Activated CD4-positive, alpha-beta T cell treated with anti-CD3 and anti-CD28 coated beads, Interleukin-2, amount 50 U/mL, for 1 hour (primary cell): Measurements from ENCODE around the gene RAC2.

Source experiments
- DNase-seq: peaks from one replicate; pipeline ENCODE4 v3.0.0-alpha.2; 2020

RAC2 gene

GRCh38 chr22:37184816-37185541 lies 59.1 kb downstream of the RAC2 start:
- DNase-seq, result no peak

DNA sequence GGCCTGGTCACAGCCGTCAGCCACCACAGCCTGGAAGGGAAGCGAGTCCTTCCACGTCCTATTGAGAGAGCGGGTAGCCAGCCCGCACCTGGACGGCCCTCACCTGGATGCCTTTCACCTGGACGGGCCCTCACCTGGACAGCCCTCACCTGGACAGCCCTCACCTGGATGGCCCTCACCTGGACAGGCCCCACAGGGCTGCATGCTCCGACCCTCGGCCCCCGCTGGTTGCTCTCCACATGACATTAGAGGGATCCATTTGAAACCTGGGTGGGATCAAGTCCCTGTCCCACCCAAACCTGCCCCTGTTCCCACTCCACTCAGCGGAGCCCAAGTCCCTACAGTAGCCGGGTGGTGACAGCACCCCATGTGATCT lies 59.7 kb downstream of the RAC2 start:
- DNase-seq, result no peak

DNA sequence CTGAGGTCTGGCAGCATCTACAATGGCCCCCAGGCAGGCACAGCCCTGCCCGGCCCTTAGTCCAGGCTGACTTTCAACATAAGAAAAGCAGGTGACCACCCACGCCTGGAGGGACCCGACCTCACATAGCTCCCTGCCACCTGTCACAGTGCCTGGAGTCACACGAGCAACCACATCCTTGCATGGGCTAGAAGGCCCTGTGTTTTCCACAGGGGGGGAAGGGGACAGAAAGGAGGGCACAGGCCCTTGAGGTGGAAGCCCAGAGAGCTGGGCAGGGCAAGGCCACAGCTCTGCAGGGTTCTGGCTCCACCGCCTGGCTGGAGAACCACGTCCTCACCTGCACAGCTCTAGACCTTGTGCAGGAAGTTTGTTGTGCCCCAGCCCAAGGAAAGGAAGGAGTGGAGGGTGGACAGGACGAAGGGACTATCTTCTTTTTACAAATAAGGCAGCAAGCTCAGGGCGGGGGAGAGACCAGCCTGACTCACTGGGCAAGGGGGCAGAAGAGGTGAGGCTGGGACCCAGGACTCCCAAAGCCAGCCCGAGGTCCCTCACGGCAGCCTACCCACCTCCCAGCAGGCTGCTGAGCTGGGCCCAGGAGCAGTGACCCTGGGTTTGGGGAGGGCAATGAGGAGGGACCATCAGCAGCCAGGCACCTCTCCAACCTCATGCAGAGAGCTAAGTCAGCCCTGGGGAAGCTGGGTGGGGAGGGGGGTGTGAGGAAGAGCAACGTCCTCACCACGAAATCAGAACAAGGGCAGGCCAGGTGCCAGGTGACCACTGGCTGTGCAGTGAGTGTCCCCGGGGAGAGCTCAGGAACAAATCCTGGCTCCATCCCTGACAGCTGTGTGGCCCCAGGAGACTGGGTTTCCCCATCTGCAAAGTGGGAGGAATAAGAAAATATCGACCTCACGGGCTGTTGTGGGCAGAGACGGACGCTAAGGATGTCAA lies 60.4 kb downstream of the RAC2 start:
- no peak for DNase-seq

- DNase-seq, result no peak
Observed at GRCh38 chr22:37182949-37183245, 61.2 kb downstream of the RAC2 start.

- no peak for DNase-seq
Observed at GRCh38 chr22:37182101-37182948, 61.7 kb downstream of the RAC2 start.

DNA sequence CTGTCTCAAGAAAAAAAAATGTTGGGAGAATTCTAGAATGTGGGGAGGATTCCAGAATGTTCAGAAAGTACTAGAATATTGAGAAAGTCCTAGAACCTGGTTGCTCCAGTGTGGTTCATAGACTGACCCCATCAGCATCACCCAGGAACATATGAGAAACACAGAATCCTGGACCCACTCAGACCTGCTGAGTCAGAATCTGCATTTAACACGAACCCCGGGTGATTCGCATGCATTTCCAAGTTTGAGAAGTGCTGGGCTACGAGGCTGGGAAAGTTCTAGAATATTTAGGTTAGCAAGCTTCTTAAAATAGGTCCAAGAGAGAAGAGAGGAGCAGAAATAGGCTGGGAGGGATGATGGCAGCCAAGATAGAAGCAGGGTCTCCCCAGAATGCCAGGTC lies 62.4 kb downstream of the RAC2 start:
- DNase-seq, result no peak

DNA sequence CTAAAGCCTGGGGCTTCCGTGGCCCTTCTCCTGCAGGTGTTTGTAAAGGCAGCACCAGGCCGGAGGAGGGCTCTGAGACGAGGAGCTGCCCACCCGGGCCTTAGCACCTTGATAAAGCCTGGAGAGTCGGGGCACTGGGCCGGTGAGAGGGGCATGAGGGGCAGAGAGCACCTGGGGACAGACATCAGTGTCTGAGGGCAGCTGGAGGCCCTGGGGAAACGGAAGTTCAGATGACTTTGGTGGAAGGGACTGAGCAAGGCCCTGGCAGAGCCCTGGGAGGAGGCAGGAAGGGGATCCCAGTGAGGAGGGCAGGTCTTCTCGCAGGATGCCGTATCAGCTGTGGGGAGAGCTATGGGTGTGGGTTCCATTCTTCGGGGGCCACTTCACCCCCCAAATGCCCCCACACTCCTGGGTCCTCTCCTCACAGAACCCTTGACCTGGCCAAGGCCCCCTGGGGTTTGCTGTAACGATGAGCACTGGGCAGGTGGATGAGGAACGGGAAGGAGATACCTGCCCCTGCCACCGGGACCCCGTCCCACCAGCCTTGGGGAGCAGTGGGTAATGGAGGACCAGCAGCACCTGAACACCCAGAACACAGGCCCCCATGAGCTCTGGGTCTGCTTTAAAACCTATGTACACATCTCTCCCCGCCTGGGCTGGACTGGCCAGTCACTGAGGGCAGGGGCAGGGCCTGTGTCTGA lies 63.4 kb downstream of the RAC2 start:
- DNase-seq, result no peak

GRCh38 chr22:37179622-37180420 lies 64.2 kb downstream of the RAC2 start:
- DNase-seq, result no peak

DNA sequence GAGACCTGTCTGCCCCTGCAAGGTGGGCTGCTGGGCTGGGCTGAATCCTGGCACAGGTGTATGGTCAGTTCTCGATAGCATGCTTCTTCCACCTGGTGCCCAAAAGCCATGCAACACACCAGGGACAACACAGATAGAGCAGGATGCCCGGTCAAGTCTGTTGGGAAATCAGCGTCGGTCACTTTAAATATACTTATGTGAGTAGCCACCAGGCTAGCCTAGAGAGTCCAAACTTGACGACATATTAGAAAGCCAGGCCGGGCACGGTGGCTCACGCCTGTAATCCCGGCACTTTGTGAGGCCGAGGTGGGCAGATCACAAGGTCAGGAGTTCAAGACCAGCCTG lies 65.0 kb downstream of the RAC2 start:
- DNase-seq, result no peak

GRCh38 chr22:37178350-37179125 lies 65.5 kb downstream of the RAC2 start:
- DNase-seq, result no peak

GRCh38 chr22:37177755-37178154 lies 66.3 kb downstream of the RAC2 start:
- no peak for DNase-seq

GRCh38 chr22:37177221-37177620 lies 66.8 kb downstream of the RAC2 start:
- no peak for DNase-seq

GRCh38 chr22:37176464-37177061 lies 67.5 kb downstream of the RAC2 start:
- DNase-seq, result no peak

- no peak for DNase-seq
Observed at GRCh38 chr22:37175414-37176281, 68.4 kb downstream of the RAC2 start.
